Stimulated activated naive CD8-positive, alpha-beta T cell treated with anti-CD3 and anti-CD28 coated beads, Interleukin-15, Interleukin-2, amounts not matched to agents 100 ng/mL and 50 ng/mL, for 24 hours (primary cell): ENCODE data around the gene SRP54.

Experiments
- H3K27ac Mint-ChIP-seq: one replicate; pipeline ENCODE4 v1.8.0; 2021; ENCODE audit warnings: mild to moderate bottlenecking, mixed read lengths
- H3K27me3 Mint-ChIP-seq: one replicate; pipeline ENCODE4 v1.8.0; 2021; ENCODE audit warnings: mixed read lengths
- H3K36me3 Mint-ChIP-seq: one replicate; pipeline ENCODE4 v1.8.0; 2021; ENCODE audit warnings: low read depth, mixed read lengths
- H3K4me1 Mint-ChIP-seq: one replicate; pipeline ENCODE4 v1.8.0; 2021; ENCODE audit warnings: low read depth, mixed read lengths
- H3K4me3 Mint-ChIP-seq: one replicate; pipeline ENCODE4 v1.8.0; 2021; ENCODE audit warnings: mild to moderate bottlenecking, mixed read lengths
- H3K9me3 Mint-ChIP-seq: one replicate; pipeline ENCODE4 v1.8.0; 2021; ENCODE audit warnings: mixed read lengths

Gene SRP54

GRCh38 chr14:34970665-34971064 is 12.1 kb upstream of the SRP54 start:
- H3K27me3 Mint-ChIP-seq = no peaks in the 10 kb centered on the region
- H3K27ac Mint-ChIP-seq = no peak overlapping the region
- H3K36me3 Mint-ChIP-seq = peaks cover 17% of the 10 kb centered on the region
- peaks cover 22% of the 10 kb centered on the region for H3K4me1 Mint-ChIP-seq
- no peaks in the 10 kb centered on the region for H3K9me3 Mint-ChIP-seq
- H3K4me3 Mint-ChIP-seq = no peak overlapping the region

DNA sequence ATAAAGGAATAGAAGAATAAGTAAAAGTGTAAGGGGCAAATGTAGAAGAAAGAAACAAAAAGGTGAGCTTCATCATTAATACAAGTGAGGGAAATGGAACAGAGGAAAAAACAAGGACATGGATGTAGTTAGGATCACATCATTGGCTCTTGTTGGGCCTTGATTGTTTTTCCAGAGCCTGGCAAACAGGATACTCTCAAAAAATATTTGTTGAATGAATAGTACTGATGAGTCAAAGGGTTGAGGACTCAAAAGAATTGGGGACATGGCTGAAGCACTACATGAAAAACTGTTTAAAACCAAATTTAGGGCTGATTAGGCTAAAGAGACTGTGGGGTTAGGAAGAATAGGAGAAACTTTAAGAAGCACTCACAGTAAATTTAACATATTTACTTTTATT is 11.4 kb upstream of the SRP54 start:
- peaks cover 12% of the 10 kb centered on the region for H3K36me3 Mint-ChIP-seq
- H3K27me3 Mint-ChIP-seq = no peaks in the 10 kb centered on the region
- H3K27ac Mint-ChIP-seq = no peak overlapping the region
- no peaks in the 10 kb centered on the region for H3K9me3 Mint-ChIP-seq
- H3K4me3 Mint-ChIP-seq = no peak overlapping the region
- peaks cover 16% of the 10 kb centered on the region for H3K4me1 Mint-ChIP-seq

DNA sequence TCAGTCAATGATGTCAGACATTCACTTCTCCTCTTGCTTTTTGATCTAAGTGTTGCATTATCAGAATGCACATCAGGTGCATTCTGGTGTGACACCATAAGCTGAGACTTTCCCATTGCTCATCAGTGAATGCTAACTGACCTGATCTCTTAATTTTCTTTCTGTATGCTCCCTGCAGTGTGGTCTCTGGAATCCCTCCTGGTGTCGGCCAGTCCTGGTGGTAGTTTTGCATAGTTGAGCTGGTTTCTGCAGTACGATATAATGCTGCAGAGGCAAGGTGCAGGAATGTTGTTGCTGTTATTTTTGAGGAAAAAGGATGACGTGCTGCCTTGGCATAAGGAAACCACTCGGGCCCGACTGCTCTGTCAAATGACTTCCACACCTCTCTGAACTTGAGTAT is 11.0 kb upstream of the SRP54 start:
- Mint-ChIP-seq H3K27ac (no peak overlapping the region), H3K27me3 (no peaks in the 10 kb centered on the region), H3K4me1 (peaks cover 15% of the 10 kb centered on the region), H3K9me3 (no peaks in the 10 kb centered on the region), H3K4me3 (no peak overlapping the region), H3K36me3 (peaks cover 12% of the 10 kb centered on the region)

DNA sequence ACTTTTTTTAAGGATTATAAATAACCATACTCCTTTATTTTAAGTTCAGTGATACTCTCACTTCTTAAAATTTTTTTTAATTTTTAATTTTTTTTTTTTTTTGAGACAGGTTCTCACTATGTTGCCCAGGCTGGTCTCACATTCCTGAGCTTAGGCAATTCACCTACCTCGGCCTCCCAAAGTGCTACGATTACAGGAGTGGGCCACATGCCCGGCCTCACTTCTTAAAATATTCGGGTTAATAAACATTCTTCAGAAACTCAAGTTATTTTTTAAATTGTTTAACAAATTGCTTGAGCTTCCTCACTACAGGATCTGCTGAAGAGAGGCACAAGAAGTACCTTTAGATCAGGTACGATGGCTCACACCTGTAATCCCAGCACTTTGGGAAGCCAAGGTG is 4.3 kb upstream of the SRP54 start:
- Mint-ChIP-seq H3K36me3 (no peaks in the 10 kb centered on the region), H3K4me3 (no peak overlapping the region), H3K27ac (no peak overlapping the region)

GRCh38 chr14:34980337-34980900 is 2.4 kb upstream of the SRP54 start:
- Mint-ChIP-seq H3K9me3 (no peaks in the 10 kb centered on the region), H3K4me3 (peak overlapping the region; percentile 21), H3K4me1 (peaks cover 16% of the 10 kb centered on the region), H3K27me3 (no peaks in the 10 kb centered on the region), H3K27ac (no peak overlapping the region), H3K36me3 (peaks cover 8% of the 10 kb centered on the region)

More for the DNA sequence above, 4.3 kb upstream of the SRP54 start:
- Mint-ChIP-seq H3K27me3 (no peaks in the 10 kb centered on the region), H3K9me3 (no peaks in the 10 kb centered on the region), H3K4me1 (peaks cover 20% of the 10 kb centered on the region)

- peaks cover 17% of the 10 kb centered on the region for H3K36me3 Mint-ChIP-seq
- H3K4me3 Mint-ChIP-seq = no peak overlapping the region
- H3K27ac Mint-ChIP-seq = no peak overlapping the region
- H3K9me3 Mint-ChIP-seq = no peaks in the 10 kb centered on the region
- no peaks in the 10 kb centered on the region for H3K27me3 Mint-ChIP-seq
- H3K4me1 Mint-ChIP-seq = peaks cover 11% of the 10 kb centered on the region
Measured at GRCh38 chr14:34981743-34982420, 910 bp upstream of the SRP54 start.

DNA sequence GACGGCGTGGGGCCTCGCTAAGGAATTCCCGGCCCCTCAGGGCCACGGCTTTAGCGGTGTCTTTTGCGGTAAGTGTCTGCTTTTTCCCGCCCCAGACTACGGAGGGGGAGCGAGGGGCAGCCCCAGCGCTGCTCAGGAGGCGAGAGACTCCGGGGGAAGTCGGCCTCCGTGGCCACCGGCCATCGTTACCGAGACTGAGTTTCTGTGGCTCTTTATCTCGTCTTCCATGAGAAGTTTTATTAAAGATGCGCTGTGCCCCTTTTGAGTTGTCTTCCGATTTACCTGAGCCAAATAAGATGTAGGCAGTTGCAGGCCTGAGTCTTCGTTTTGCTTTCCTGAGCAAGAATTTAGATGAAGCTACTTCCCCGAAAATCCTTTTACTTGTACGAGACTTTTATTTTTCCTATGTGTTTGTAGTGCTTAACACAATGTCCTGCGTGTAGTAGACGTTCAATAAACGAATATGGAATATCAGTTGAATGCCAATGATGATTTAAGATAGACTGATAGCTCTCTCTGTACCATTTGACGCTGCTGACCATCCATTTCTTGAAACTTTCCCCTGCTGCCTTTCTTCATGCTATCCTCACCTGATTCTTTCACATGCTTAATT is 462 bp downstream of the SRP54 start:
- no peaks in the 10 kb centered on the region for H3K9me3 Mint-ChIP-seq
- H3K4me3 Mint-ChIP-seq = no peak overlapping the region
- peaks cover 17% of the 10 kb centered on the region for H3K4me1 Mint-ChIP-seq
- no peaks in the 10 kb centered on the region for H3K27me3 Mint-ChIP-seq
- H3K27ac Mint-ChIP-seq = no peak overlapping the region
- H3K36me3 Mint-ChIP-seq = peaks cover 17% of the 10 kb centered on the region

DNA sequence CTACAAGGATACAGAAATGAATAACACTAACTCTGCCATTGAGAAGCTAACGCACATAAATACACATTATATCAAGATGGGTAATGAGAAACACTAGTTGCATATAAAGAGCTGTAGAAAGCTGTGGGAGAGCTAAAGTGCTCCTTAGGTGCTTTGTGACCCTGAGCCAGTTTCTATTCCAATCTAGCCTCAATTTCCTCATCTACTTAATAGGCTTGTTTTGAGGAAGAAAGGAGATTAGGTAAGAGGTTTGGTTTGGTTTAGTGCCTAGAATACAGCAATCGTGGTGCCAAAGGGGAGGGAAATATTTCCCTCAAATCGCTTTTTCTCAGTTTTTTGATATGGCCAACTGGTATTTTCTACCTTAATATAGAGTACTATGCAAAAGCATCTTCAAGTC is 994 bp downstream of the SRP54 start:
- no peaks in the 10 kb centered on the region for H3K9me3 Mint-ChIP-seq
- no peak overlapping the region for H3K27ac Mint-ChIP-seq
- no peak overlapping the region for H3K4me3 Mint-ChIP-seq
- no peaks in the 10 kb centered on the region for H3K27me3 Mint-ChIP-seq
- H3K36me3 Mint-ChIP-seq = peaks cover 17% of the 10 kb centered on the region
- H3K4me1 Mint-ChIP-seq = peaks cover 19% of the 10 kb centered on the region

- Mint-ChIP-seq H3K36me3 (peaks cover 17% of the 10 kb centered on the region), H3K27ac (no peak overlapping the region), H3K9me3 (no peaks in the 10 kb centered on the region), H3K27me3 (no peaks in the 10 kb centered on the region), H3K4me1 (peaks cover 18% of the 10 kb centered on the region), H3K4me3 (no peak overlapping the region)
Measured at GRCh38 chr14:34985740-34986139, 2.9 kb downstream of the SRP54 start.

- H3K4me3 Mint-ChIP-seq = no peak overlapping the region
- H3K4me1 Mint-ChIP-seq = peaks cover 18% of the 10 kb centered on the region
- peak overlapping the region; percentile 52 for H3K27ac Mint-ChIP-seq
- H3K36me3 Mint-ChIP-seq = peaks cover 17% of the 10 kb centered on the region
- no peaks in the 10 kb centered on the region for H3K9me3 Mint-ChIP-seq
- no peaks in the 10 kb centered on the region for H3K27me3 Mint-ChIP-seq
Measured at GRCh38 chr14:34987180-34987579, 4.4 kb downstream of the SRP54 start.

GRCh38 chr14:34989762-34990161 is 7.0 kb downstream of the SRP54 start:
- H3K27ac Mint-ChIP-seq = no peak overlapping the region
- peaks cover 31% of the 10 kb centered on the region for H3K4me1 Mint-ChIP-seq
- H3K27me3 Mint-ChIP-seq = no peaks in the 10 kb centered on the region
- H3K4me3 Mint-ChIP-seq = no peak overlapping the region
- H3K9me3 Mint-ChIP-seq = no peaks in the 10 kb centered on the region
- peaks cover 18% of the 10 kb centered on the region for H3K36me3 Mint-ChIP-seq

GRCh38 chr14:34993426-34993825 is 10.6 kb downstream of the SRP54 start:
- H3K27ac Mint-ChIP-seq = no peak overlapping the region
- H3K9me3 Mint-ChIP-seq = no peaks in the 10 kb centered on the region
- H3K36me3 Mint-ChIP-seq = peaks cover 14% of the 10 kb centered on the region
- H3K4me1 Mint-ChIP-seq = peaks cover 35% of the 10 kb centered on the region
- H3K27me3 Mint-ChIP-seq = no peaks in the 10 kb centered on the region
- H3K4me3 Mint-ChIP-seq = no peak overlapping the region

GRCh38 chr14:34994668-34995067 is 11.9 kb downstream of the SRP54 start:
- peaks cover 23% of the 10 kb centered on the region for H3K36me3 Mint-ChIP-seq
- H3K9me3 Mint-ChIP-seq = no peaks in the 10 kb centered on the region
- H3K4me3 Mint-ChIP-seq = no peak overlapping the region
- H3K27ac Mint-ChIP-seq = no peak overlapping the region
- H3K4me1 Mint-ChIP-seq = peaks cover 27% of the 10 kb centered on the region
- H3K27me3 Mint-ChIP-seq = no peaks in the 10 kb centered on the region

GRCh38 chr14:34997762-34998161 is 15.0 kb downstream of the SRP54 start:
- Mint-ChIP-seq H3K27ac (no peak overlapping the region), H3K27me3 (no peaks in the 10 kb centered on the region), H3K4me1 (peaks cover 20% of the 10 kb centered on the region), H3K36me3 (peaks cover 44% of the 10 kb centered on the region), H3K4me3 (no peak overlapping the region), H3K9me3 (no peaks in the 10 kb centered on the region)

- Mint-ChIP-seq H3K27ac (no peak overlapping the region), H3K27me3 (no peaks in the 10 kb centered on the region), H3K36me3 (peaks cover 46% of the 10 kb centered on the region), H3K4me3 (no peak overlapping the region), H3K4me1 (peaks cover 12% of the 10 kb centered on the region), H3K9me3 (no peaks in the 10 kb centered on the region)
Measured at GRCh38 chr14:34999500-34999899, 16.7 kb downstream of the SRP54 start.
